GM15510 (cell line): ENCODE measurements around the gene CPLX3.

Experiments
- POLR2A ChIP-seq: IDR thresholded peaks from 3 replicates; pipeline ENCODE4 v1.6.1; 2011; ENCODE audit warnings: borderline replicate concordance; ENCODE audit not compliant: insufficient read length; ENCODE audit errors: extremely low read depth

Gene CPLX3

DNA sequence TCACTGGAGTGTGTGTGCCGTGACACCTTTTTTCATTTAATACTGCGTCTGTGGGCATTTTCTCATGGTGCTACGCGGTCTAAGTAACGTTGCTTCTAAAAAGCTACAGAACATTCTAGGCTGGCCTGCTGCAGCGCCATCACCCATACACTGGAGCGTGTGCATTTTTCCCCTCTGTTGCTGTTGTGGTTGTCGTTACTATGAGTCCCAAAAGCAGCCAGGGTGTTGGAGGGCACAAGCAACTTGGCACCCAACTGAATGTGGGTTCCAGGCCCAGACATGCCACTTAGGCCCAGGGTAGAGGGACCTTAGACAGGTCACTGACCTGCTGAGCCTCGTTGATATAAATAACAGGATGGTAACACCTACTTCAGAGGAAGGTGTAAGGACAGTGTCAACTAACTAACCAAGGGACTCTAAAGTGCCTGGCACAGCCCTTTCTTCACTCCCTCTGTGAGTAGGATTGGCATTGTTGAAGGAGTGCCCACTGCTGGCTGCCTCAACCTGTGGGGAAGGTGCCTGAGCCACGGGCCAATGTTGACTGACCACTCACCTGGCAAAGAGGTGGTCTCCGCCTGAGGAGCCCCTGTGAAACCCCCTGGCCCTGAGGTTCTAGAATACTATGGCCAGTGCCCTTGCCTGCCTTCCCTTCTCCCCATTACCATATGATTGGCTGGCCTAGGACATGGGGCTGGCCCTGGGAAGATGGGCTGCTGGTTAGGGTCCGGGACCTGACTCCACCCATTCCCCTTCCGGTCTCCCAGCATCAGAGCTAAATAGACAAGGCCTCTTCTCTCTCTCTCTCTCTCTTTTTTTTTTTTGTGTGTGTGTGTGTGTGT is 41.0 kb upstream of the CPLX3 start:
- TF ChIP-seq POLR2A: peak; percentile 42

DNA sequence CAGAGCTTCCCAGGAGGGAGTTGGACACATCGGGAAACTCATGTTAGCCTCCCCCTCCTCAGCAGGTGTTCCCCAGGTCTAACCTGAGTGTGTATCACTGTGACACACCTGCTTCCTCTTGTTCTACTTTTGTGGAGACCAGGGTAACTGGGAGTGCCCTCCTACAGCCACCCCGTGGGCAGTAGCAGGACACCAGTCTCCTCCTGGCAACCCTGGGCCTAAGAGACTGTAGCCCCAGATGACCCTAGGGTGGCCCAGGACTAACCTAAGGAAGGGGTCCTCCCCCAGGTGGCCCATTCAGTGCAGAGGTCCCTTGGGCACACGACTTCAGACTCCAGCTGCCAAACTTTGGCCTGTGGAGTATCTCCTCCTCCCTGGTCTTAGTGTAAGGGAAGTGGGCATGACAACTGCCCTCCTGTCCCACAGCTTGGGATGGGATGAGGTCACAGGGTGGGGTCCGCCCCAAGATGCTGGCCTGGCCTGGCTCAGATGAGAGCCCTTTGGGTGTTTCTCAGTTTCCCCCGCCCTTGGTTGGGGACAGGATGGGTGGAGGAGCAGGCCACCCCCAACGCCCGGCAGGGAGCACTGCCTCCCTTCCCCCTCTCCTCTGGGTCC is 39.8 kb upstream of the CPLX3 start:
- no peak for TF ChIP-seq POLR2A

DNA sequence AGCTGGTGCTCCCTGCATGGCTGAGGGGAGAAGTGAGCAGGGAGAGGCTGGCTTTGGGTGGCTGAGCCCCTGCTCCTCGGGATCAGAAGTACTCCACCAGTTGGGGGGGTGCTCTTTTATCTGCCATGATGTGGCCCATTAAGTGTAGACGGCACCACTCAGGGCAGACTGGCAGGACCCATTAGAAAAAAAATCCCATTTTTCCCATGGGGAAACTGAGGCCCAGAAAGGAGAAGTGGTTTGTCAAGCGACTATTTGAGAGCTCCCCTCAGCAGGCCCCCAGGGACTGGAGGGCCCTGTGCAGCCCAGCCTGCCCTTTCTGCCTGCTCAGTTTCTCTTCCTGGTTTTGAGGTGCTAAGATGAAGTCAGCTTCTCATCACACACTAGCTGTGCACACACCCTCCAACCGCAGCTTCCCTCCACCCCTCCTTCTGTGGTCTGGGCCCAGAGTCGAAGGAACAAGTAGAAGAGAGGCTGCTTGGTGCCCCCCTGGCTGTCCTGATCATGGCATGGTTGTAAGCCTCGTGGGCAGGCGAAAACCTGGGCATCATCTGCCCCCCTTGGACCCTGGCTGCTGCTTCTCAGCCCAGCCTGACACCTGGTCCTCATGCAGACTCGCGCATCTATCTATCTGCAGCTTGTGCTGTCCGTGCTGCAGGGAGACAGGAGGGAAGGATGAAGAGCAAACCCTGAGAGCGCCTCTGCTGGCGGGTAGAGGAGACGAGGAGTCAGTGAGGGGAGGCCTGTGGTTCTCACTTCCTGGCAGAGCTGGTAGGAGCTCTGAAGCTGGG is 39.0 kb upstream of the CPLX3 start:
- peak; percentile 34 for TF ChIP-seq POLR2A

DNA sequence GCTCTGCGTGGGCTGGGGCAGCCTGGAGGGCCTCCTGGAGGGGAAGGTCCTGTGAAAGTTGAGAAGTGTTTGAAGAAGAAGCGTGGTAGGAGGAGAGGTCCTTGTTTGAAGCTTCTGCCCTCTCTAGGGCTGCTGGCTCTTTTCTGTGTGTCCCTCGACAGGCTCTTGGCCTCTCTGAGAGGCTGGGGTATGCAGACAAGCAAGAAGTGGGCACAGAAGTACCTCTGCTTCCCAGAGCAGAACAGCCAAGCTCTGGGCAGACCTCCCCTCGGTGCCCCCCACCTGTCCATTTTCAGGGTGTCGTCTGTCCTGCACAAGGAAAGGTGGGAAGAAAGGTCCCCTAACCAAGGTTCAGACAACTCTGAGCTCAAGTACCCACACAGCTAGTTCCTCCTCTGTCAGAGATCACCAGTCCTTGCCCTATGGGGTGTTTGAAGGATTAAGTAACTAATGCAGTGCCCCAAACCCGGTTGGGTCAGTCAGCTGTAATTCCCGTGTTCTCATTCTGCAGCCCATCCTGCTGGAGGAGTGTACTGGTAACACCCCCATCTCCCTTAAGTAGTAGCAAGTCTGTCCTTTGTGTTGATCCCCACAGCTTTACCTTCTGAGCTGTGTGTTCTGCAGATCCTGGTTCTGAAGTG is 38.3 kb upstream of the CPLX3 start:
- peak; percentile 24 for TF ChIP-seq POLR2A

DNA sequence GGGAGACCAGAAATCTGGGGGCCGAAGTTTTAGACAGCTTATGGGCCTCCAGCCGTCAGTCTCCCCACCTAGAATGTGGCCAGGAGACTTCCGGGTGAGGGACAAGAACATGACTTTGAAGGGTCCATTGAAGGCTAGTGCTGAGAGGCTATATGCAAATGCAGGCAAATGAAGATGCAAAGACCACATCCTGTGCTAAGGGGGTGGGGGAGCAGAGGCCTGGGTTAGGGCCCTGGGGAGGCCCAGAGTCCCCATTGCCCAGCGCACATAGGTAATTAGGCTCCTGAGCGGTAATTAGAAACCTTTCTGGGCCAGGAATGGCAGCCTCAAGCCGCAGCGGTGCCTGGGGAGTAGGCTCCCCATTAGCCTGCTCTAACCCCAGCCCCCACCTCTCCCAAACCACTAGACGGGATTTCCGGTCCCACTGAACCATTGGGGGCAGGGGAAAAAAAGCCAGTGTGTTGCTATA is 37.7 kb upstream of the CPLX3 start:
- TF ChIP-seq POLR2A: peak; percentile 88

DNA sequence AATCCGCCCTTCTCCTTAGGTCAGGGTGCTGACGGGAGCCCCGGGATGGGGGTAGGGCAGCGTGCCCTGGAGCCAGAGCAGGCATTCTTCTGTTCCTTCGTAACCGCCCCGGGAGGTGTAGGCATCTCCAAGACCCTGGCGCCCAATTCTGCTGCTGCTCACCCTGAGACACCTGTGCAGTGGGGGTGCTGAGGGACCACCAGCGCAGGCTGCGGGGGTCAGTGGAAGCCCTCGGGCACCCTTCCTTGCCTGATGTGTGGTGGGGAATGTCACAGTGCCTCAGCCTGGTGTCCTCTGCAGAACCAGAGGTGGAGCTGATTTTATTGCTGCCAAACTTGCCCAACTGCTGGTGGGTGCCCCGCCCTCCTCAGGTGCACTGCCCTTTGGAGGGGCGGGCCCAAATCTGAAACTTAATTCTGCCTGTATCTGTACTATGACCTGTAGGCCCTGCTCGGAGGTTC is 37.2 kb upstream of the CPLX3 start:
- peak; percentile 54 for TF ChIP-seq POLR2A

DNA sequence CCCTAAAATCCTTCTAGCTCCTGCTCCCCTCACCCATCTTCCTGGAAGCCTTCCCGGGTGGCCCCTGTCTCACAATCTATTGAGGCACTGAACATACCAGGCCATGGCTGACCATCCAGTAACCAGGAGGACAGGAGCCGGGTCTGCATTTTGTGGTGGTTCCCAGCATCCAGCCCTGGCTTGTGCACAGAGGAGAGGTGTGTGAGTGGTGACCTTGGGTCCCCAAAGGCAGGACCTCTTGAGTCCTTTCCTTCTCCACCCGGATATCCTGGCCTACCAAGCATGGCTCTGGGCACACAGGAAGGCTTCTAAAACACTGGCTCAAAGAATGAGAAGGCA is 36.7 kb upstream of the CPLX3 start:
- no peak for TF ChIP-seq POLR2A

DNA sequence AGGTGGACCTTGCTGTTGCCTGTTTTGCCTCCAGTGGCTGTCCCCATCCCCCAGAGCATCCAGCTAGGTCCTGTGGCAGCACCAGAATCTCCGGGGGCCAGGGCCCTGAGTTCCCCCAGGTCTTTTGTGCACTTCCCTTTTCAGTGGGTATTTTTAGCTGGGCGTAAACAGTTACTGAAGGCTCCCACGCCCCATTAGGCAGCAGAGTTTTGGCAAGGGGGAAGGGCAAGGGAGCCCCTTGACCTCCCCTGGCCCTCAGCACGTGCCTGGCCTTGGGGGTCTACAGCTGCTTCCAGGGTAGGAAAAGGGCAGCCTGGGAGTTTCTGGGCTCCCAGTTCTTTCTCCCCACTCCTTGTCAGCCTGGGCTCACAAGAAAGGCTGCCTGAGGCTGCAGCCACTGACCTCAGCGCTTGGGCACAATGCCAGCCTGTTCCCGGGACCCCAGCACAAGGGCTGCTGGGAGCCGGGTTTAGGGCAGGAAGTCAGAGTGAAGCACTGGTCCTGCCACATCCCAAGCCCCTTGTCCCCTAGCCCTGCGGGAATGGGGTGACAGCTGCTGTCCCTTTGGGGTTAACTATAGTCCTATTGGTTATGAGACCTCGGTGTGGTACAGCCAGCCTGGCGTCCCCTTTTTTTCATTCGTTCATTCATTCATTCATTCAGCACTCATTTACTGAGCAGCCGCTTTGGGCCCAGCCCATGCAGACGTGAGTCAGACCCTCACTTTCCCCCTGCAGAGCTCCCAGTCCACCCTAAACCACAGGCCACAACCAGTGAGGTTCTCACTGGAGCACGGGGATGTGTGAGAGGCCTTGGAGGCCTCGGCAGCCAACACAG is 36.1 kb upstream of the CPLX3 start:
- TF ChIP-seq POLR2A: no peak

DNA sequence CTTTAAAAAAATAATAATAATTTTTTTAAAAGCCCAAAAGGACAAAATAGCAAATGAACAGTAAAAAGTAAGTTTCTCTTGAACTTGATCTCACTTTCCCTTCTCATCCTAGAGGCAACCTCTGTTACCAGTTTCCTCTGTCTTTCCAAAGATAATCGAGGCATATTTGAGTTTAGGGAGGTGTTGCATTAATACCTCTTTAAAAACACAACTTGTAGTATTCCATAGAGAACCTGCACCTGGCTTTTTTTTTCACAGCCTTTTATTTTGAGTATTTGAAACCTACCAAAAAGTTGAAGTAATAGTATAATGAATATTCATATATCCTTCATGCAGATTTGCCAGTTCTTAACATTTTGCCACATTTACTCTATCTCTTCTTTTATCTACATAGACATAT is 35.4 kb upstream of the CPLX3 start:
- TF ChIP-seq POLR2A: no peak

DNA sequence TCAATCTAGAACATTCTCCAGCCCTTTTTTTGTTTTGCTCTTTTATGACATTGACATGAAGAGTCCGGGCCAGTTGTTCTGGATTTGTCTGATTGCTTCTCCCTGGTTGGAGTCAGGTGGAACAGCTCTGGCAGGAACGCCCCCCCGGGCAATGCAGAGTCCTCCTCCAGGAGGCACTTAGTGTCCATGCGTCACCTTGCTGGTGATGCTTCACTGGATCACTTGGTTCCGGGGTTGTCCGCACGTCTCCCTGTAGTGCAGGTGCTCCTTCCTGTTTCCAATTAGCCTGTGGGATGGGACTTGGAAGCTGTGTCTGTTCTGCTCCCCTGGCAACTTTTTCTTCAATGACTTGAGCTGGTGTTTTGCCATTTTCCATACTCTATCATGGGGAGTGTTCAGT is 34.8 kb upstream of the CPLX3 start:
- TF ChIP-seq POLR2A: no peak

DNA sequence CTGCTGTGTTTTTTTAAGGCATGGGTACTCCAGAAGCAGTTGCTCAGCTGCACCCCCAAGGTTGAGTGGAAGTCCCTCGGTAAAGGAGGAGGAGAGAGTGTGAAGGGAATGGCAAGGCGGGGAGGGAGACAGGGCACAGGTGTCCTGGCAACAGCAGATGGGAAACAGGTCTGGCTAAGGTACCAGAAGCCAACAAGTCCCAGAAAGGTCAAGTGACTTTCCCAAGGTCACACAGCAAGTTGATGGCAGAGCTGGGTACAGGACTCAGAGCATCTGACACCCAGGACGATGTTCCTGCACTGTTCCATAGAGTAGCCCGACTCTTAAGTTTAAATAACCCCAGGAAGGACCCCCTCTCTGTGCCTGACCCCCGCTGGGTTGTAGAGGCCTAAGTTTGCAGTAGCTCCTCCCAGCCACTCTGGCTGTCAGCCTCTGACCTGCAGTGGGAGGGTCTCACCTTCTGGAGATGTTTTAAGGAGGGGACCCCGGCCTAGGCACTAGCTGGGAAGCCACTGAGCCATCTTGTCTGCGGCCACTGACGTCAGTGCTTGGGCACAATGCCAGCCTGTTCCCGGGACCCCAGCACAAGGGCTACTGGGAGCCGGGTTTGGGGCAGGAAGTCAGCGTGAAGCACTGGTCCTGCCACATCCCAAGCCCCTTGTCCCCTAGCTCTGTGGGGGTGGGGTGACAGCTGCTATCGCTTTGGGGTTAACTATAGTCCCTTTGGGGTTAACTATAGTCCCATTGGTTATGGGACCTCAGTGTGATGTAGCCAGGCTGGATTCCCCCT is 34.0 kb upstream of the CPLX3 start:
- TF ChIP-seq POLR2A: no peak

DNA sequence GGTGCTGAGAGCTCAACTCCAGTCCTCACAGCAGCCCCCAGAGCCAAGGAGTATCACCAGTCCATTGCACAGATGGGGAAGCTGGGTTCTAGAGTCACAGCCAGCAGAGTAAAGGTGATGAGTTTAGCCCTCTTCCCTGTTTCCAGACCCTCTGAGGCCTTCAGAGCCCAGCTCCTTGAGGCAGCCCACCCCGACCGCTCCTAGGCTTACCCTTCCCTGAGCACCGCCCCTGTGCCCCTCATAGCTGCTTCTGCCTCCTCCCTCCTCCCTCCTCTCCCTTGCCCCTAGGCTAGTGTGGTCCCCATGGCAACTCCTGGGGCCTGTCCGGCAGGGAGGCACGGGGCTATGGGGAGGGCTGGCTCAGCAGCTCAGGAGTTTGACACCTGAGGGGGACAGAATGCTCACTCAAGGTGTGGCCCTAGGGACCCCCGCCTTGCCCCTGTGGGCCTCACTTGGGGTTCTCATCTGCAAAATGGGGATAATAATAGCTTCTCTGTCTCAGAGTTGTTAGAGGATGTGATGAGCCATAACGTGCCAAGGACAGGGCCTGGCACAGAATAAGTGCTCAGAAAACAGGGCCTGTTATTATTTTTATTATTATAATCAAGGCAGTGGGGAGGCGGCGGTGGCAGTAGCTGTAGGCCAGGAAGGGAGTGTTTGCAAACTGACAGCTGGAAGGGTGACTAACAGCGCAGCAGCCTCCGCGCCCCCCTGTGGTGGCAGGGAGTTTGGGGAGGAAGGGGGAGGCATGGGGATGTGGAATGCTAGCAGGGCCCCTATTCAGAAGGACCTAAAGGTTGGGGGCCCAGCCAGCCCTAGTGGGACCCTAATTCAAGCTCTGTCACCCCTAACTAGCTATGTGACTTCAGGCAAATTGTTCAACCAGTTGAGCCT is 33.0 kb upstream of the CPLX3 start:
- no peak for TF ChIP-seq POLR2A
